ENCODE measurements around the gene CNTD1.
A peak's percentile ranks its signal among the peaks of the same experiment; 100 is the strongest.

The CNTD1 gene, protein sequence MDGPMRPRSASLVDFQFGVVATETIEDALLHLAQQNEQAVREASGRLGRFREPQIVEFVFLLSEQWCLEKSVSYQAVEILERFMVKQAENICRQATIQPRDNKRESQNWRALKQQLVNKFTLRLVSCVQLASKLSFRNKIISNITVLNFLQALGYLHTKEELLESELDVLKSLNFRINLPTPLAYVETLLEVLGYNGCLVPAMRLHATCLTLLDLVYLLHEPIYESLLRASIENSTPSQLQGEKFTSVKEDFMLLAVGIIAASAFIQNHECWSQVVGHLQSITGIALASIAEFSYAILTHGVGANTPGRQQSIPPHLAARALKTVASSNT

DNA sequence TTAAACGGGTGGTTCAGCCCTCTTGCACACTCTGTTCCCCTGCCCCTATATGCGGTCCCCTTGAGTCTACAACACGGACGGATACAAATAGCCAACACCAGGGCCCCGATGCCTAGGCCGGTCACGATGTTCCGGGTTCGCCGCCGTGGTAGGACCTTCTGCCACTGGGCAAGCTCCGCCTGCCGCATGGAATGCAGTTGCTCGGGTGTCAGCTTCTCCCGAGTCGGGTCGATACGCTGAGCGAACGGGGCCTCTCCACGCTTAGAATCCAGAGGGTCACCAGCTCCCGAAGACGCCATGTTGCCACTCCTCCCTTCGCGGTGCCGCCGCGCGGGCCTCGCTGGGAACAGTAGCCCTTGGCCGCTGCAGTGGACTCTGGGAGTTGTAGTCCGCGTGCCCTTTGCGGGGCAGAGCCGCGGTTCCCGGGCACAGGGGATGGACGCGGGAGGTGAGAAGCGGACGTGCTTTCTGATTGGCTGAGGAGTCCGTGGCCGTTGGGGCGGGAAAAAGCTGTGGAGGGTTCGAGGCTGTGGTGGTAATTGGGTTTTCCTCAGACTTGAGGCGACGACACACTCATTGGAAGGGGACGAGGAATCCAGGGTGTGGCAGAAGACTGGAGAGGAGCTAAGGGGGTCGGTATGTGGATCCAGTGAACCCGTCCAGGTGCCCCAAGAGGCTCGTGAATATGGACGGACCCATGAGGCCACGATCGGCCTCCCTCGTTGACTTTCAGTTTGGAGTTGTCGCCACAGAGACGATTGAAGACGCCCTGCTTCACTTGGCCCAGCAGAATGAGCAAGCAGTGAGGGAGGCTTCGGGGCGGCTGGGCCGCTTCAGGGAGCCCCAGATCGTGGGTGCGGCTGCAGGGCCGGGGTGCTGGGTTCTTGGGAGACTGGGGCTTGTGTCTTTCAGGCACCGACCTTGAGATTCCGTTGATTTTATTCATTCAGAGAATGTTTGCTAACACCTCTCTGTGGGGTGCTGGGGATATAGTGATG lies at the start of gene CNTD1, which contains the start of gene COA3:
CNTD1 (plus strand) TSS at position 479 of the 998 bp plus-strand sequence; CDS start at position 686, 207 bp downstream.
COA3 (minus strand) TSS at position 322 of the 998 bp plus-strand sequence; CDS start at position 299, 23 bp downstream.
- Histone ChIP-seq H3K9ac (ENCODE audit: low read depth, low read length) (peak within 1 kb of the TSS; percentile 78), H4K20me1 (ENCODE audit: insufficient read depth, low read length) (no peaks in the 10 kb centered on the region), H3K79me2 (ENCODE audit: insufficient read depth, low read length) (peaks cover 19% of the 10 kb centered on the region), H3K36me3 (ENCODE audit: insufficient read depth, low read length) (peaks cover 14% of the 10 kb centered on the region), H3K27ac (ENCODE audit: low read length) (peak within 1 kb of the TSS; percentile 75), H3K4me3 (ENCODE audit: low read depth in 1 of 2, low read length in 2 of 2) (peak within 1 kb of the TSS; percentile 82 to 98), H3K4me2 (ENCODE audit: insufficient read depth, low read length) (peak within 1 kb of the TSS; percentile 91), H3K4me1 (ENCODE audit: insufficient read depth, low read length) (peaks cover 27% of the 10 kb centered on the region), H2AFZ (ENCODE audit: low read depth, low read length) (peak within 1 kb of the TSS; percentile 98), H3K27me3 (ENCODE audit: insufficient read depth, low read length, poor library complexity) (no peaks in the 10 kb centered on the region), H3K9me3 (ENCODE audit: insufficient read depth, low read length, severe bottlenecking) (no peaks in the 10 kb centered on the region)
- ATAC-seq (ENCODE audit: insufficient read depth, low read depth): peak; percentile 99
- TF ChIP-seq CTCF (IDR thresholded peaks at IDR 0.05; ENCODE audit: borderline replicate concordance, extremely low read depth, low read length, poor library complexity, severe bottlenecking): peak; percentile 6
- TF ChIP-seq EZH2 (IDR thresholded peaks at IDR 0.05; ENCODE audit: borderline replicate concordance, low read depth, low read length, severe bottlenecking): no peak
- DNase-seq: peak; percentile 87

- Histone ChIP-seq H3K4me1 (ENCODE audit: insufficient read depth, low read length) (peaks cover 14% of the 10 kb centered on the region), H2AFZ (ENCODE audit: low read depth, low read length) (no peak overlapping the region), H3K4me2 (ENCODE audit: insufficient read depth, low read length) (no peak overlapping the region), H3K27me3 (ENCODE audit: insufficient read depth, low read length, poor library complexity) (no peaks in the 10 kb centered on the region), H3K9ac (ENCODE audit: low read depth, low read length) (no peak overlapping the region), H3K79me2 (ENCODE audit: insufficient read depth, low read length) (peaks cover 7% of the 10 kb centered on the region), H3K9me3 (ENCODE audit: insufficient read depth, low read length, severe bottlenecking) (no peaks in the 10 kb centered on the region), H3K4me3 (ENCODE audit: low read depth in 1 of 2, low read length in 2 of 2) (no peak overlapping the region), H3K27ac (ENCODE audit: low read length) (no peak overlapping the region), H4K20me1 (ENCODE audit: insufficient read depth, low read length) (no peaks in the 10 kb centered on the region), H3K36me3 (ENCODE audit: insufficient read depth, low read length) (no peaks in the 10 kb centered on the region)
- ATAC-seq (ENCODE audit: insufficient read depth, low read depth) (no peak), DNase-seq (no peak)
- no peak for TF ChIP-seq EZH2 (IDR thresholded peaks at IDR 0.05; ENCODE audit: borderline replicate concordance, low read depth, low read length, severe bottlenecking)
- no peak for TF ChIP-seq CTCF (IDR thresholded peaks at IDR 0.05; ENCODE audit: borderline replicate concordance, extremely low read depth, low read length, poor library complexity, severe bottlenecking)
Observed at GRCh38 chr17:42748908-42749798, 49.5 kb upstream of the CNTD1 start.

- ATAC-seq (ENCODE audit: insufficient read depth, low read depth) (no peak), DNase-seq (no peak)
- Histone ChIP-seq H3K79me2 (ENCODE audit: insufficient read depth, low read length) (no peaks in the 10 kb centered on the region), H3K9me3 (ENCODE audit: insufficient read depth, low read length, severe bottlenecking) (no peaks in the 10 kb centered on the region), H3K9ac (ENCODE audit: low read depth, low read length) (no peak overlapping the region), H3K27me3 (ENCODE audit: insufficient read depth, low read length, poor library complexity) (peaks cover 8% of the 10 kb centered on the region), H3K4me1 (ENCODE audit: insufficient read depth, low read length) (peaks cover 3% of the 10 kb centered on the region), H2AFZ (ENCODE audit: low read depth, low read length) (no peak overlapping the region), H3K4me2 (ENCODE audit: insufficient read depth, low read length) (no peak overlapping the region), H3K4me3 (ENCODE audit: low read depth in 1 of 2, low read length in 2 of 2) (no peak overlapping the region), H3K36me3 (ENCODE audit: insufficient read depth, low read length) (no peaks in the 10 kb centered on the region), H4K20me1 (ENCODE audit: insufficient read depth, low read length) (no peaks in the 10 kb centered on the region), H3K27ac (ENCODE audit: low read length) (no peak overlapping the region)
- no peak for TF ChIP-seq EZH2 (IDR thresholded peaks at IDR 0.05; ENCODE audit: borderline replicate concordance, low read depth, low read length, severe bottlenecking)
- no peak for TF ChIP-seq CTCF (IDR thresholded peaks at IDR 0.05; ENCODE audit: borderline replicate concordance, extremely low read depth, low read length, poor library complexity, severe bottlenecking)
Observed at GRCh38 chr17:42750739-42751344, 47.8 kb upstream of the CNTD1 start.
